H1 (cell line): ENCODE measurements around the gene RND2. TPM values are rescaled to one million over a fixed set of nuclear protein-coding genes. Genes with fewer than 3 reads are reported as not detected.
A peak's percentile ranks its signal among the peaks of the same experiment; 100 is the strongest.

Source experiments
- CTCF ChIA-PET: fragments of 300-600 bp; sonication (Branson Sonifier 250); formaldehyde crosslinking; loops from one replicate; lab custom pipeline; 2021; ENCODE audit not compliant: partially characterized antibody; lab: Charles Lee
- POLR2A ChIA-PET: fragments of 300-600 bp; sonication (Branson Sonifier 250); formaldehyde crosslinking; loops from one replicate; lab custom pipeline; 2021; ENCODE audit warnings: inconsistent platforms; ENCODE audit not compliant: partially characterized antibody; lab: Charles Lee
- DNase-seq, 2 experiments: peaks; one replicate each; pipeline versions ENCODE4 v3.0.0 to v3.0.0-alpha.2; 2010 to 2022; ENCODE audit warnings: low spot score in 2 of 2, low read depth in 1 of 2, mixed read lengths in 1 of 2
- FAIRE-seq: peaks from 2 replicates; lab custom pipeline; 2011; peaks lifted over from hg19 to GRCh38; lab: Jason Lieb, UNC
- H2AFZ ChIP-seq: 2 replicates; pipeline ENCODE4 v1.8.1; 2012; ENCODE audit warnings: low read length, inconsistent platforms
- H2AK5ac ChIP-seq: 2 replicates; pipeline ENCODE4 v1.6.1; 2013; ENCODE audit warnings: low read depth, low read length
- H2BK120ac ChIP-seq: replicated peaks from 2 replicates; pipeline ENCODE3; 2013; ENCODE audit warnings: low read depth, low read length, inconsistent platforms
- H2BK12ac ChIP-seq: 2 replicates; pipeline ENCODE4 v1.6.1; 2013; ENCODE audit warnings: low read depth, low read length
- H2BK15ac ChIP-seq: 2 replicates; pipeline ENCODE4 v1.6.1; 2013; ENCODE audit warnings: low read length
- H2BK20ac ChIP-seq: 2 replicates; pipeline ENCODE4 v1.6.1; 2013; ENCODE audit warnings: low read length
- H2BK5ac ChIP-seq: 2 replicates; pipeline ENCODE4 v1.6.1; 2013; ENCODE audit warnings: low read depth, low read length
- H3K14ac ChIP-seq: 2 replicates; pipeline ENCODE4 v1.6.1; 2013; ENCODE audit warnings: inconsistent platforms; ENCODE audit not compliant: insufficient read length
- H3K18ac ChIP-seq: 2 replicates; pipeline ENCODE4 v1.6.1; 2013; ENCODE audit warnings: low read length; ENCODE audit errors: extremely low read depth
- H3K23ac ChIP-seq: 2 replicates; pipeline ENCODE4 v1.6.1; 2013; ENCODE audit warnings: inconsistent platforms; ENCODE audit not compliant: insufficient read length
- H3K23me2 ChIP-seq: 2 replicates; pipeline ENCODE4 v1.6.1; 2013; ENCODE audit warnings: low read depth, low read length
- H3K27ac ChIP-seq: 2 replicates; pipeline ENCODE4 v1.6.1; 2011; ENCODE audit warnings: low read depth, low read length, inconsistent platforms
- H3K27me3 ChIP-seq, 4 experiments: replicated peaks in 1 of 4; 1 replicate in 1 of 4; 2 replicates in 3 of 4; pipeline versions ENCODE4 v1.6.1 to v1.8.1; 2011 to 2013; ENCODE audit warnings: low read length in 3 of 4, mild to moderate bottlenecking in 3 of 4, inconsistent platforms in 2 of 4, mixed read lengths in 2 of 4, moderate library complexity in 1 of 4; ENCODE audit not compliant: control insufficient read depth in 3 of 4, insufficient read depth in 3 of 4; ENCODE audit errors: extremely low read depth in 1 of 4
- H3K36me3 ChIP-seq, 4 experiments: 2 replicates each; pipeline versions ENCODE4 v1.6.1 to v1.8.1; 2011 to 2013; ENCODE audit warnings: mild to moderate bottlenecking in 4 of 4, low read length in 3 of 4, moderate library complexity in 2 of 4, control low read depth in 1 of 4, inconsistent platforms in 1 of 4; ENCODE audit not compliant: insufficient read depth in 4 of 4, control insufficient read depth in 2 of 4
- H3K4ac ChIP-seq: replicated peaks from 2 replicates; pipeline ENCODE3; 2013; ENCODE audit warnings: low read length, low read depth, mixed read lengths, inconsistent platforms; ENCODE audit not compliant: insufficient read length
- H3K4me1 ChIP-seq, 4 experiments: replicated peaks in 1 of 4; 1 replicate in 1 of 4; 2 replicates in 3 of 4; pipeline versions ENCODE4 v1.6.1 to v1.8.1; 2011 to 2013; ENCODE audit warnings: low read length in 3 of 4, inconsistent platforms in 2 of 4, mixed read lengths in 1 of 4; ENCODE audit not compliant: insufficient read depth in 4 of 4, control insufficient read depth in 3 of 4
- H3K4me2 ChIP-seq, 2 experiments: 2 replicates each; pipeline versions ENCODE4 v1.6.1 to v1.8.1; 2011 to 2013; ENCODE audit warnings: low read depth in 2 of 2, low read length in 2 of 2, control low read depth in 1 of 2, inconsistent platforms in 1 of 2, mild to moderate bottlenecking in 1 of 2; ENCODE audit not compliant: insufficient read depth in 1 of 2
- H3K4me3 ChIP-seq, 4 experiments: fragments of 200-600, 300-600 bp in 1 of 4; sonication (generic), shearing (Covaris generic), sonication (Bioruptor Twin) in 1 of 4; 2 replicates each; pipeline versions ENCODE4 v1.5.1 to v1.8.1; 2011 to 2016; ENCODE audit warnings: low read length in 4 of 4, low read depth in 3 of 4, control low read depth in 2 of 4, inconsistent platforms in 2 of 4, mild to moderate bottlenecking in 2 of 4, mixed read lengths in 1 of 4, moderate library complexity in 1 of 4; ENCODE audit not compliant: insufficient read depth in 2 of 4; ENCODE audit errors: extremely low read depth in 1 of 4
- H3K56ac ChIP-seq: replicated peaks from 2 replicates; pipeline ENCODE3; 2013; ENCODE audit warnings: low read depth, mild to moderate bottlenecking, mixed read lengths, low read length, inconsistent platforms; ENCODE audit not compliant: insufficient read length
- H3K79me1 ChIP-seq: 2 replicates; pipeline ENCODE4 v1.6.1; 2013; ENCODE audit warnings: low read depth, low read length, control low read depth
- H3K79me2 ChIP-seq, 2 experiments: 2 replicates each; pipeline versions ENCODE4 v1.6.1 to v1.8.1; 2012 to 2013; ENCODE audit warnings: low read length in 2 of 2, mild to moderate bottlenecking in 2 of 2, inconsistent platforms in 1 of 2; ENCODE audit not compliant: insufficient read depth in 2 of 2, control insufficient read depth in 1 of 2
- H3K9ac ChIP-seq, 4 experiments: replicated peaks in 1 of 4; 1 replicate in 1 of 4; 2 replicates in 3 of 4; pipeline versions ENCODE4 v1.6.1 to v1.8.1; 2011 to 2013; ENCODE audit warnings: low read depth in 3 of 4, low read length in 3 of 4, control low read depth in 2 of 4, mild to moderate bottlenecking in 2 of 4, moderate library complexity in 2 of 4, inconsistent platforms in 1 of 4; ENCODE audit errors: extremely low read depth in 1 of 4
- H3K9me3 ChIP-seq, 2 experiments: 2 replicates each; pipeline versions ENCODE4 v1.6.1 to v1.8.1; 2012 to 2013; ENCODE audit warnings: mild to moderate bottlenecking in 2 of 2, moderate library complexity in 2 of 2, control low read depth in 1 of 2, inconsistent platforms in 1 of 2, low read depth in 1 of 2, low read length in 1 of 2, mixed read lengths in 1 of 2; ENCODE audit not compliant: insufficient read depth in 2 of 2
- H4K20me1 ChIP-seq, 2 experiments: replicated peaks in 1 of 2; 2 replicates each; pipeline versions ENCODE3 to v1.8.1; 2011 to 2013; ENCODE audit warnings: inconsistent platforms in 2 of 2, low read length in 2 of 2, mild to moderate bottlenecking in 1 of 2; ENCODE audit not compliant: insufficient read depth in 2 of 2, control insufficient read depth in 1 of 2
- H4K5ac ChIP-seq: 2 replicates; pipeline ENCODE4 v1.6.1; 2013; ENCODE audit warnings: low read length, low read depth, mixed read lengths, inconsistent platforms; ENCODE audit not compliant: insufficient read length
- H4K8ac ChIP-seq: 2 replicates; pipeline ENCODE4 v1.8.0; 2013; ENCODE audit warnings: mild to moderate bottlenecking, moderate library complexity, low read length, inconsistent platforms; ENCODE audit not compliant: insufficient read depth; ENCODE audit errors: extremely low read depth
- H4K91ac ChIP-seq: replicated peaks from 2 replicates; pipeline ENCODE3; 2013; ENCODE audit warnings: low read length, mixed read lengths, inconsistent platforms; ENCODE audit not compliant: insufficient read length
- PHF8 ChIP-seq: fragments of 200-600 bp; sonication (generic); conservative IDR thresholded peaks from 2 replicates; pipeline ENCODE4 v1.7.1; 2012; ENCODE audit warnings: low read depth, mild to moderate bottlenecking, inconsistent platforms, low read length, moderate library complexity
- RAD21 ChIP-seq, 2 experiments: IDR thresholded peaks in 1 of 2; conservative IDR thresholded peaks in 1 of 2; 2 replicates each; pipeline ENCODE4 v1.6.1; 2011; ENCODE audit warnings: low read depth in 2 of 2, low read length in 2 of 2, improper control_type of control experiment in 1 of 2, inconsistent platforms in 1 of 2, mild to moderate bottlenecking in 1 of 2, moderate library complexity in 1 of 2
- RBBP5 ChIP-seq: IDR thresholded peaks from 2 replicates; pipeline ENCODE4 v1.7.1; 2012; ENCODE audit warnings: low read depth, mild to moderate bottlenecking, inconsistent platforms, low read length, moderate library complexity, borderline replicate concordance
- YY1 ChIP-seq: IDR thresholded peaks from 2 replicates; pipeline ENCODE4 v1.6.1; 2011; ENCODE audit warnings: low read depth, mild to moderate bottlenecking, low read length
- WGBS, 2 experiments: shearing (Covaris generic) in 1 of 2; methylation state at CpG; one replicate each; pipeline versions ENCODE4 v1.1.6 to v1.1.7; 2013 to 2015; ENCODE audit warnings: low lambda C conversion rate in 2 of 2, mixed read lengths in 2 of 2, inconsistent platforms in 1 of 2, low coverage in 1 of 2, missing lambda C conversion rate in 1 of 2; ENCODE audit not compliant: insufficient replicate concordance in 2 of 2, insufficient coverage in 1 of 2, insufficient read length in 1 of 2; ENCODE audit errors: extremely low coverage in 1 of 2, missing lambda C conversion rate in 1 of 2; 5-methylcytosine and 5-hydroxymethylcytosine counted together
- polyA plus RNA-seq, 7 experiments: library from polyadenylated mRNA; depleted of rRNA in 3 of 7; stranded (reverse) in 5 of 7; unstranded in 2 of 7; fragments of >200 nt in 5 of 7; fragments of 200-250 nt in 2 of 7; gene quantifications; 1 replicate in 5 of 7; 2 replicates in 1 of 7; 4 replicates in 1 of 7; pipeline versions ENCODE4 v1.2.1 to v1.2.3, GENCODE V29; 2011 to 2013; ENCODE audit warnings: missing spikeins in 2 of 7, mixed read lengths in 2 of 7
- total RNA-seq: library from RNA; stranded (reverse); fragmentation: NEBNext Ultra II Directional; extraction: Animal tissue kit (Norgen Biotek cat#: 25700); gene quantifications from 2 replicates; pipeline ENCODE4 v1.2.1, GENCODE V29; 2021
- TF ChIP-seq, protein P1 (sequence below), 3 experiments: IDR thresholded peaks; 1 replicate in 2 of 3; 2 replicates in 1 of 3; pipeline versions ENCODE4 v1.5.1 to v1.6.1; 2011; ENCODE audit warnings: low read length in 3 of 3, mild to moderate bottlenecking in 3 of 3, inconsistent platforms in 2 of 3, low read depth in 1 of 3, moderate library complexity in 1 of 3; ENCODE audit not compliant: insufficient read depth in 1 of 3; ENCODE audit errors: control extremely low read depth in 1 of 3
- TF ChIP-seq, protein P2 (sequence below): IDR thresholded peaks from 2 replicates; pipeline ENCODE4 v1.6.1; 2012; ENCODE audit warnings: inconsistent platforms

The RND2 gene
- total and polyA plus RNA-seq, 2 of the 8 experiments (the other 6 are each of a cell fraction or from before 2014, with no cell fraction given) = 51.3 to 61.4 TPM

DNA sequence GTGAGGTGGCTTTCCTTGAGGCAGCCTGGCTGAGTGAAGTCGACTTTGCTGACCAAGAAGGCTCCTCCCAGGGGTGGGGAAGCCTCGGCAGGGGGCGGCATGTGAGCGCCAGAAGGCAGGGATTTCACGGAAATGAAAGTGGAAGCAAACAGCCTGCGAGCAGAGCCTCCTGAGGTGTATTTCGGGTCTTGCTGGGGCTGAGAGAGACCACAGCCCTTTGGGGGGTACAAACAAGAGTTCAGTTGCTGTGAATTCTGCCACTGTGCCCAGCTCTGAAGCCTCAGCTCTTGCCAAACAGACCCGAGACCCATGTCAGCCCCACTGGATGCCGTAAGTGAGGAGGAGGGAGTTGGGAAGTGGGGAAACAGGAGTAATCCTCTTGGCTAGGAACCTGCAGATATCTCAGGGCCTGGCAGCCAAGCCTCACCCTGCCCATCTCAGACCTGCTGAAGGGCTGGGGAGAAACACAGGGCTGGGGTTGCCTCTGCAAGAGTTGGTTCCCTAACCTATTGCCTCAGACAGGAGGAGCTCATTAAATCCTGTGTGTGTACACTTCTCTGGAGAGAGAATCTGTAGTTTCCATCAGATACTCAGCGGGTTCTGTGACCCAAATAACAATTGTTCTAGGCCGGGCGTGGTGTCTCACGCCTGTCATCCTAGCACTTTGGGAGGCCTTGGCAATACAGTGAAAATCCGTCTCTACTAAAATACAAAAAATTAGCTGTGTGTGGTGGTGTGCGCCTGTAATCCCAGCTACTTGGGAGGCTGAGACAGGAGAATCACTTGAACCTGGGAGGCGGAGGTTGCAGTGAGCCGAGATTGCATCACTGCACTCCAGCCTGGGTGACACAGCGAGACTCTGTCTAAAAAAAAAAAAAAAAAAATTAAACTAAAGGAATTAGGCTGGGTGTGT is 18.1 kb upstream of the RND2 start, which contains the start of gene IFI35:
Gene IFI35 (plus strand): TSS at position 146 of the 913 bp plus-strand sequence. CDS start 164 bp downstream, at position 310.
- no peak within 1 kb of the TSS for H3K4ac ChIP-seq
- no peak within 1 kb of the TSS for H2BK20ac ChIP-seq
- H3K18ac ChIP-seq = peak within 1 kb of the TSS; percentile 64
- no peaks in the 10 kb centered on the region for H3K27me3 ChIP-seq
- H2AK5ac ChIP-seq = no peak within 1 kb of the TSS
- H3K14ac ChIP-seq = no peak within 1 kb of the TSS
- no peaks in the 10 kb centered on the region for H3K23me2 ChIP-seq
- peak within 1 kb of the TSS; percentile 7 for H2BK120ac ChIP-seq
- peak within 1 kb of the TSS; percentile 63 for H2AFZ ChIP-seq
- no peaks in the 10 kb centered on the region for H3K79me1 ChIP-seq
- peak within 1 kb of the TSS; percentile 75; the same call in 1 of the 2 replicates for H2BK12ac ChIP-seq
- no peaks in the 10 kb centered on the region for H3K9me3 ChIP-seq
- H4K91ac ChIP-seq = no peak within 1 kb of the TSS
- H4K20me1 ChIP-seq = peaks cover 2 to 3% of the 10 kb centered on the region in 2 experiments
- H3K56ac ChIP-seq = peak within 1 kb of the TSS; percentile 62
- H2BK15ac ChIP-seq = 0 out of 2 replicates have a peak within 1 kb of the TSS, but pooled peaks have one; percentile 8
- no peaks in the 10 kb centered on the region for H3K79me2 ChIP-seq
- H3K4me2 ChIP-seq = peak within 1 kb of the TSS; percentile 1 to 68; a peak in 3 of 4 replicates
- H3K23ac ChIP-seq = no peak within 1 kb of the TSS
- peaks cover 0 to 3% (median 1%) of the 10 kb centered on the region in 4 experiments; a peak in 4 of 7 replicates for H3K4me1 ChIP-seq
- peak within 1 kb of the TSS in 2 of 4 experiments; percentile 51; a peak in 3 of 7 replicates for H3K9ac ChIP-seq
- H3K27ac ChIP-seq = no peak within 1 kb of the TSS; the same call in 1 of the 2 replicates
- DNase-seq = peak in 1 of 2 experiments; percentile 79
- H3K4me3 ChIP-seq = peak within 1 kb of the TSS in 3 of 4 experiments; percentile 8 to 54 (median 26); a peak in 5 of 8 replicates
- WGBS, 2 experiments = 54% methylated on average over 18 of the region's 18 CpGs; no CpG with 5 or more reads in 1 of the 2 experiments
- ChIA-PET POLR2A (interaction anchor here (0.6 to 3.5 kb wide), 10 partner anchors 7 to 737 kb away, joined by 3 to 36 read pairs (median 6); partner anchors contain the start of genes RPL27 and VAT1), CTCF (interaction anchor here (0.6 to 1.4 kb wide), 8 partner anchors 9 to 342 kb away, joined by 3 to 7 read pairs (median 3); partner anchors contain the start of gene RPL27)
- no peak within 1 kb of the TSS for H4K5ac ChIP-seq
- FAIRE-seq = no peak
- peak within 1 kb of the TSS; percentile 83; the same call in 1 of the 2 replicates for H4K8ac ChIP-seq
- H3K36me3 ChIP-seq = peaks cover 5 to 22% (median 15%) of the 10 kb centered on the region in 4 experiments; a peak in 7 of 8 replicates
- peak within 1 kb of the TSS; percentile 79; the same call in 1 of the 2 replicates for H2BK5ac ChIP-seq
- no peak for TF ChIP-seq PHF8
- TF ChIP-seq, protein P1, sequence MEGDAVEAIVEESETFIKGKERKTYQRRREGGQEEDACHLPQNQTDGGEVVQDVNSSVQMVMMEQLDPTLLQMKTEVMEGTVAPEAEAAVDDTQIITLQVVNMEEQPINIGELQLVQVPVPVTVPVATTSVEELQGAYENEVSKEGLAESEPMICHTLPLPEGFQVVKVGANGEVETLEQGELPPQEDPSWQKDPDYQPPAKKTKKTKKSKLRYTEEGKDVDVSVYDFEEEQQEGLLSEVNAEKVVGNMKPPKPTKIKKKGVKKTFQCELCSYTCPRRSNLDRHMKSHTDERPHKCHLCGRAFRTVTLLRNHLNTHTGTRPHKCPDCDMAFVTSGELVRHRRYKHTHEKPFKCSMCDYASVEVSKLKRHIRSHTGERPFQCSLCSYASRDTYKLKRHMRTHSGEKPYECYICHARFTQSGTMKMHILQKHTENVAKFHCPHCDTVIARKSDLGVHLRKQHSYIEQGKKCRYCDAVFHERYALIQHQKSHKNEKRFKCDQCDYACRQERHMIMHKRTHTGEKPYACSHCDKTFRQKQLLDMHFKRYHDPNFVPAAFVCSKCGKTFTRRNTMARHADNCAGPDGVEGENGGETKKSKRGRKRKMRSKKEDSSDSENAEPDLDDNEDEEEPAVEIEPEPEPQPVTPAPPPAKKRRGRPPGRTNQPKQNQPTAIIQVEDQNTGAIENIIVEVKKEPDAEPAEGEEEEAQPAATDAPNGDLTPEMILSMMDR (IDR thresholded peaks at IDR 0.05; ENCODE audit: control extremely low read depth in 1 of 3, insufficient read depth in 1 of 3, low read depth in 1 of 3, low read length in 3 of 3) = peak in 2 of 3 experiments; percentile 24 to 33; a peak in 3 of 4 replicates
- TF ChIP-seq, protein P2, sequence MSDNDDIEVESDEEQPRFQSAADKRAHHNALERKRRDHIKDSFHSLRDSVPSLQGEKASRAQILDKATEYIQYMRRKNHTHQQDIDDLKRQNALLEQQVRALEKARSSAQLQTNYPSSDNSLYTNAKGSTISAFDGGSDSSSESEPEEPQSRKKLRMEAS = no peak; the same call in 1 of the 2 replicates
- TF ChIP-seq YY1 = no peak
- peak; percentile 42 to 59; a peak in 3 of 4 replicates for TF ChIP-seq RAD21 (IDR thresholded peaks at IDR 0.05 in 1 of 2, conservative IDR thresholded peaks at IDR 0.05 in 1 of 2; ENCODE audit: low read depth in 2 of 2, low read length in 2 of 2)
- TF ChIP-seq RBBP5 = peak; percentile 59; the same call in 1 of the 2 replicates
